NT2/D1 (cell line): ENCODE measurements around the gene NLGN1.

ENCODE experiments used
- DNase-seq: peaks from one replicate; pipeline ENCODE4 v3.0.0-alpha.2; 2011; ENCODE audit warnings: low read depth, low spot score
- H3K27me3 ChIP-seq: 2 replicates; pipeline ENCODE4 v1.6.0; 2011; ENCODE audit warnings: mild to moderate bottlenecking; ENCODE audit not compliant: insufficient read length, insufficient read depth
- H3K36me3 ChIP-seq: 2 replicates; pipeline ENCODE4 v1.6.1; 2011; ENCODE audit warnings: mild to moderate bottlenecking, low read length, mixed read lengths; ENCODE audit not compliant: insufficient read depth, insufficient read length
- H3K4me1 ChIP-seq: 2 replicates; pipeline ENCODE4 v1.5.1; 2011; ENCODE audit not compliant: insufficient read depth, insufficient read length
- H3K4me3 ChIP-seq: 2 replicates; pipeline ENCODE4 v1.5.1; 2011; ENCODE audit warnings: low read depth; ENCODE audit not compliant: insufficient read length
- H3K9ac ChIP-seq: 2 replicates; pipeline ENCODE4 v1.6.0; 2011; ENCODE audit warnings: low read depth; ENCODE audit not compliant: insufficient read length
- H3K9me3 ChIP-seq: 2 replicates; pipeline ENCODE4 v1.5.1; 2011; ENCODE audit warnings: mild to moderate bottlenecking, low read length; ENCODE audit not compliant: insufficient read depth
- SUZ12 ChIP-seq: IDR thresholded peaks from 2 replicates; pipeline ENCODE4 v1.6.1; 2011; ENCODE audit not compliant: insufficient read length, insufficient read depth; ENCODE audit errors: extremely low read depth
- YY1 ChIP-seq: IDR thresholded peaks from 2 replicates; pipeline ENCODE4 v1.6.1; 2011; ENCODE audit not compliant: insufficient read length, insufficient read depth
- ZNF274 ChIP-seq: IDR thresholded peaks from 2 replicates; pipeline ENCODE4 v1.6.1; 2011; ENCODE audit warnings: mild to moderate bottlenecking, low read depth, low read length

NLGN1 gene

GRCh38 chr3:174162550-174162949 is 765.0 kb downstream of the NLGN1 start:
- Histone ChIP-seq H3K27me3 (no peaks in the 10 kb centered on the region), H3K9ac (no peak overlapping the region), H3K4me3 (no peak overlapping the region), H3K4me1 (no peaks in the 10 kb centered on the region), H3K36me3 (no peaks in the 10 kb centered on the region), H3K9me3 (no peaks in the 10 kb centered on the region)
- no peak for TF ChIP-seq ZNF274
- TF ChIP-seq YY1 = no peak
- TF ChIP-seq SUZ12 = no peak
- DNase-seq = no peak

GRCh38 chr3:174168026-174168425 is 770.5 kb downstream of the NLGN1 start:
- no peaks in the 10 kb centered on the region for H3K4me1 ChIP-seq
- TF ChIP-seq YY1 (no peak), ZNF274 (no peak), SUZ12 (no peak)
- no peaks in the 10 kb centered on the region for H3K27me3 ChIP-seq
- no peak overlapping the region for H3K9ac ChIP-seq
- DNase-seq = no peak
- H3K36me3 ChIP-seq = no peaks in the 10 kb centered on the region
- no peaks in the 10 kb centered on the region for H3K9me3 ChIP-seq
- no peak overlapping the region for H3K4me3 ChIP-seq

- no peak for TF ChIP-seq SUZ12
- no peak for TF ChIP-seq YY1
- no peak for TF ChIP-seq ZNF274
- Histone ChIP-seq H3K27me3 (no peaks in the 10 kb centered on the region), H3K36me3 (no peaks in the 10 kb centered on the region), H3K4me1 (no peaks in the 10 kb centered on the region), H3K9me3 (no peaks in the 10 kb centered on the region), H3K9ac (no peak overlapping the region), H3K4me3 (no peak overlapping the region)
- DNase-seq = no peak
Measured at GRCh38 chr3:174168538-174169254, 771.2 kb downstream of the NLGN1 start.

- Histone ChIP-seq H3K9me3 (no peaks in the 10 kb centered on the region), H3K4me3 (no peak overlapping the region), H3K27me3 (no peaks in the 10 kb centered on the region), H3K4me1 (no peaks in the 10 kb centered on the region), H3K36me3 (no peaks in the 10 kb centered on the region), H3K9ac (no peak overlapping the region)
- DNase-seq = no peak
- TF ChIP-seq YY1 (no peak), SUZ12 (no peak), ZNF274 (no peak)
Measured at GRCh38 chr3:174169736-174170135, 772.2 kb downstream of the NLGN1 start.

GRCh38 chr3:174170248-174170647 is 772.7 kb downstream of the NLGN1 start:
- Histone ChIP-seq H3K9ac (no peak overlapping the region), H3K9me3 (no peaks in the 10 kb centered on the region), H3K4me3 (no peak overlapping the region), H3K36me3 (no peaks in the 10 kb centered on the region), H3K4me1 (no peaks in the 10 kb centered on the region), H3K27me3 (no peaks in the 10 kb centered on the region)
- TF ChIP-seq ZNF274 (no peak), YY1 (no peak), SUZ12 (no peak)
- no peak for DNase-seq

- H3K9ac ChIP-seq = no peak overlapping the region
- H3K4me3 ChIP-seq = no peak overlapping the region
- no peak for TF ChIP-seq SUZ12
- no peaks in the 10 kb centered on the region for H3K27me3 ChIP-seq
- H3K9me3 ChIP-seq = no peaks in the 10 kb centered on the region
- H3K4me1 ChIP-seq = no peaks in the 10 kb centered on the region
- no peak for DNase-seq
- no peaks in the 10 kb centered on the region for H3K36me3 ChIP-seq
Measured at GRCh38 chr3:174186377-174186989, 788.9 kb downstream of the NLGN1 start.

- H3K4me1 ChIP-seq = no peaks in the 10 kb centered on the region
- H3K4me3 ChIP-seq = no peak overlapping the region
- no peak for DNase-seq
- no peak overlapping the region for H3K9ac ChIP-seq
- TF ChIP-seq SUZ12 (no peak), ZNF274 (no peak), YY1 (no peak)
- H3K27me3 ChIP-seq = no peaks in the 10 kb centered on the region
- H3K36me3 ChIP-seq = no peaks in the 10 kb centered on the region
- H3K9me3 ChIP-seq = no peaks in the 10 kb centered on the region
Measured at GRCh38 chr3:174191380-174191779, 793.8 kb downstream of the NLGN1 start.
